H1 (cell line): ENCODE measurements around the gene P2RY13. TPM values are rescaled to one million over a fixed set of nuclear protein-coding genes. Genes with fewer than 3 reads are reported as not detected.

Experiments used
- CTCF ChIA-PET: fragments of 300-600 bp; sonication (Branson Sonifier 250); formaldehyde crosslinking; loops from one replicate; lab custom pipeline; 2021; ENCODE audit not compliant: partially characterized antibody; lab: Charles Lee
- POLR2A ChIA-PET: fragments of 300-600 bp; sonication (Branson Sonifier 250); formaldehyde crosslinking; loops from one replicate; lab custom pipeline; 2021; ENCODE audit warnings: inconsistent platforms; ENCODE audit not compliant: partially characterized antibody; lab: Charles Lee
- DNase-seq, 2 experiments: peaks; one replicate each; pipeline versions ENCODE4 v3.0.0 to v3.0.0-alpha.2; 2010 to 2022; ENCODE audit warnings: low spot score in 2 of 2, low read depth in 1 of 2, mixed read lengths in 1 of 2
- FAIRE-seq: peaks from 2 replicates; lab custom pipeline; 2011; peaks lifted over from hg19 to GRCh38; lab: Jason Lieb, UNC
- H2AFZ ChIP-seq: 2 replicates; pipeline ENCODE4 v1.8.1; 2012; ENCODE audit warnings: low read length, inconsistent platforms
- H2AK5ac ChIP-seq: 2 replicates; pipeline ENCODE4 v1.6.1; 2013; ENCODE audit warnings: low read depth, low read length
- H2BK120ac ChIP-seq: replicated peaks from 2 replicates; pipeline ENCODE3; 2013; ENCODE audit warnings: low read depth, low read length, inconsistent platforms
- H2BK12ac ChIP-seq: 2 replicates; pipeline ENCODE4 v1.6.1; 2013; ENCODE audit warnings: low read depth, low read length
- H2BK15ac ChIP-seq: 2 replicates; pipeline ENCODE4 v1.6.1; 2013; ENCODE audit warnings: low read length
- H2BK20ac ChIP-seq: 2 replicates; pipeline ENCODE4 v1.6.1; 2013; ENCODE audit warnings: low read length
- H2BK5ac ChIP-seq: 2 replicates; pipeline ENCODE4 v1.6.1; 2013; ENCODE audit warnings: low read depth, low read length
- H3K14ac ChIP-seq: 2 replicates; pipeline ENCODE4 v1.6.1; 2013; ENCODE audit warnings: inconsistent platforms; ENCODE audit not compliant: insufficient read length
- H3K18ac ChIP-seq: 2 replicates; pipeline ENCODE4 v1.6.1; 2013; ENCODE audit warnings: low read length; ENCODE audit errors: extremely low read depth
- H3K23ac ChIP-seq: 2 replicates; pipeline ENCODE4 v1.6.1; 2013; ENCODE audit warnings: inconsistent platforms; ENCODE audit not compliant: insufficient read length
- H3K23me2 ChIP-seq: 2 replicates; pipeline ENCODE4 v1.6.1; 2013; ENCODE audit warnings: low read depth, low read length
- H3K27ac ChIP-seq: 2 replicates; pipeline ENCODE4 v1.6.1; 2011; ENCODE audit warnings: low read depth, low read length, inconsistent platforms
- H3K27me3 ChIP-seq, 4 experiments: replicated peaks in 1 of 4; 1 replicate in 1 of 4; 2 replicates in 3 of 4; pipeline versions ENCODE4 v1.6.1 to v1.8.1; 2011 to 2013; ENCODE audit warnings: low read length in 3 of 4, mild to moderate bottlenecking in 3 of 4, inconsistent platforms in 2 of 4, mixed read lengths in 2 of 4, moderate library complexity in 1 of 4; ENCODE audit not compliant: control insufficient read depth in 3 of 4, insufficient read depth in 3 of 4; ENCODE audit errors: extremely low read depth in 1 of 4
- H3K36me3 ChIP-seq, 4 experiments: 2 replicates each; pipeline versions ENCODE4 v1.6.1 to v1.8.1; 2011 to 2013; ENCODE audit warnings: mild to moderate bottlenecking in 4 of 4, low read length in 3 of 4, moderate library complexity in 2 of 4, control low read depth in 1 of 4, inconsistent platforms in 1 of 4; ENCODE audit not compliant: insufficient read depth in 4 of 4, control insufficient read depth in 2 of 4
- H3K4ac ChIP-seq: replicated peaks from 2 replicates; pipeline ENCODE3; 2013; ENCODE audit warnings: low read length, low read depth, mixed read lengths, inconsistent platforms; ENCODE audit not compliant: insufficient read length
- H3K4me1 ChIP-seq, 4 experiments: replicated peaks in 1 of 4; 1 replicate in 1 of 4; 2 replicates in 3 of 4; pipeline versions ENCODE4 v1.6.1 to v1.8.1; 2011 to 2013; ENCODE audit warnings: low read length in 3 of 4, inconsistent platforms in 2 of 4, mixed read lengths in 1 of 4; ENCODE audit not compliant: insufficient read depth in 4 of 4, control insufficient read depth in 3 of 4
- H3K4me2 ChIP-seq, 2 experiments: 2 replicates each; pipeline versions ENCODE4 v1.6.1 to v1.8.1; 2011 to 2013; ENCODE audit warnings: low read depth in 2 of 2, low read length in 2 of 2, control low read depth in 1 of 2, inconsistent platforms in 1 of 2, mild to moderate bottlenecking in 1 of 2; ENCODE audit not compliant: insufficient read depth in 1 of 2
- H3K4me3 ChIP-seq, 4 experiments: fragments of 200-600, 300-600 bp in 1 of 4; sonication (generic), shearing (Covaris generic), sonication (Bioruptor Twin) in 1 of 4; 2 replicates each; pipeline versions ENCODE4 v1.5.1 to v1.8.1; 2011 to 2016; ENCODE audit warnings: low read length in 4 of 4, low read depth in 3 of 4, control low read depth in 2 of 4, inconsistent platforms in 2 of 4, mild to moderate bottlenecking in 2 of 4, mixed read lengths in 1 of 4, moderate library complexity in 1 of 4; ENCODE audit not compliant: insufficient read depth in 2 of 4; ENCODE audit errors: extremely low read depth in 1 of 4
- H3K56ac ChIP-seq: replicated peaks from 2 replicates; pipeline ENCODE3; 2013; ENCODE audit warnings: low read depth, mild to moderate bottlenecking, mixed read lengths, low read length, inconsistent platforms; ENCODE audit not compliant: insufficient read length
- H3K79me1 ChIP-seq: 2 replicates; pipeline ENCODE4 v1.6.1; 2013; ENCODE audit warnings: low read depth, low read length, control low read depth
- H3K79me2 ChIP-seq, 2 experiments: 2 replicates each; pipeline versions ENCODE4 v1.6.1 to v1.8.1; 2012 to 2013; ENCODE audit warnings: low read length in 2 of 2, mild to moderate bottlenecking in 2 of 2, inconsistent platforms in 1 of 2; ENCODE audit not compliant: insufficient read depth in 2 of 2, control insufficient read depth in 1 of 2
- H3K9ac ChIP-seq, 4 experiments: replicated peaks in 1 of 4; 1 replicate in 1 of 4; 2 replicates in 3 of 4; pipeline versions ENCODE4 v1.6.1 to v1.8.1; 2011 to 2013; ENCODE audit warnings: low read depth in 3 of 4, low read length in 3 of 4, control low read depth in 2 of 4, mild to moderate bottlenecking in 2 of 4, moderate library complexity in 2 of 4, inconsistent platforms in 1 of 4; ENCODE audit errors: extremely low read depth in 1 of 4
- H3K9me3 ChIP-seq, 2 experiments: 2 replicates each; pipeline versions ENCODE4 v1.6.1 to v1.8.1; 2012 to 2013; ENCODE audit warnings: mild to moderate bottlenecking in 2 of 2, moderate library complexity in 2 of 2, control low read depth in 1 of 2, inconsistent platforms in 1 of 2, low read depth in 1 of 2, low read length in 1 of 2, mixed read lengths in 1 of 2; ENCODE audit not compliant: insufficient read depth in 2 of 2
- H4K20me1 ChIP-seq, 2 experiments: replicated peaks in 1 of 2; 2 replicates each; pipeline versions ENCODE3 to v1.8.1; 2011 to 2013; ENCODE audit warnings: inconsistent platforms in 2 of 2, low read length in 2 of 2, mild to moderate bottlenecking in 1 of 2; ENCODE audit not compliant: insufficient read depth in 2 of 2, control insufficient read depth in 1 of 2
- H4K5ac ChIP-seq: 2 replicates; pipeline ENCODE4 v1.6.1; 2013; ENCODE audit warnings: low read length, low read depth, mixed read lengths, inconsistent platforms; ENCODE audit not compliant: insufficient read length
- H4K8ac ChIP-seq: 2 replicates; pipeline ENCODE4 v1.8.0; 2013; ENCODE audit warnings: mild to moderate bottlenecking, moderate library complexity, low read length, inconsistent platforms; ENCODE audit not compliant: insufficient read depth; ENCODE audit errors: extremely low read depth
- H4K91ac ChIP-seq: replicated peaks from 2 replicates; pipeline ENCODE3; 2013; ENCODE audit warnings: low read length, mixed read lengths, inconsistent platforms; ENCODE audit not compliant: insufficient read length
- CEBPB ChIP-seq: IDR thresholded peaks from 2 replicates; pipeline ENCODE4 v1.6.1; 2012; ENCODE audit warnings: low read depth, low read length
- CREB1 ChIP-seq: IDR thresholded peaks from 2 replicates; pipeline ENCODE4 v1.6.1; 2012; ENCODE audit warnings: inconsistent platforms
- HDAC2 ChIP-seq, 2 experiments: fragments of 300-600 bp in 1 of 2; sonication (generic) in 1 of 2; IDR thresholded peaks; 2 replicates each; pipeline ENCODE4 v1.6.1; 2011 to 2012; ENCODE audit warnings: low read depth in 2 of 2, low read length in 2 of 2, mild to moderate bottlenecking in 2 of 2, moderate library complexity in 2 of 2, borderline replicate concordance in 1 of 2, inconsistent platforms in 1 of 2
- SIX5 ChIP-seq: IDR thresholded peaks from 2 replicates; pipeline ENCODE4 v1.6.1; 2011; ENCODE audit warnings: mild to moderate bottlenecking, low read depth, low read length
- YY1 ChIP-seq: IDR thresholded peaks from 2 replicates; pipeline ENCODE4 v1.6.1; 2011; ENCODE audit warnings: low read depth, mild to moderate bottlenecking, low read length
- WGBS, 2 experiments: shearing (Covaris generic) in 1 of 2; methylation state at CpG; one replicate each; pipeline versions ENCODE4 v1.1.6 to v1.1.7; 2013 to 2015; ENCODE audit warnings: low lambda C conversion rate in 2 of 2, mixed read lengths in 2 of 2, inconsistent platforms in 1 of 2, low coverage in 1 of 2, missing lambda C conversion rate in 1 of 2; ENCODE audit not compliant: insufficient replicate concordance in 2 of 2, insufficient coverage in 1 of 2, insufficient read length in 1 of 2; ENCODE audit errors: extremely low coverage in 1 of 2, missing lambda C conversion rate in 1 of 2; 5-methylcytosine and 5-hydroxymethylcytosine counted together
- polyA plus RNA-seq, 7 experiments: library from polyadenylated mRNA; depleted of rRNA in 3 of 7; stranded (reverse) in 5 of 7; unstranded in 2 of 7; fragments of >200 nt in 5 of 7; fragments of 200-250 nt in 2 of 7; gene quantifications; 1 replicate in 5 of 7; 2 replicates in 1 of 7; 4 replicates in 1 of 7; pipeline versions ENCODE4 v1.2.1 to v1.2.3, GENCODE V29; 2011 to 2013; ENCODE audit warnings: missing spikeins in 2 of 7, mixed read lengths in 2 of 7
- total RNA-seq: library from RNA; stranded (reverse); fragmentation: NEBNext Ultra II Directional; extraction: Animal tissue kit (Norgen Biotek cat#: 25700); gene quantifications from 2 replicates; pipeline ENCODE4 v1.2.1, GENCODE V29; 2021

P2RY13 gene
- total and polyA plus RNA-seq, 2 of the 8 experiments (the other 6 are each of a cell fraction or from before 2014, with no cell fraction given): not detected

DNA sequence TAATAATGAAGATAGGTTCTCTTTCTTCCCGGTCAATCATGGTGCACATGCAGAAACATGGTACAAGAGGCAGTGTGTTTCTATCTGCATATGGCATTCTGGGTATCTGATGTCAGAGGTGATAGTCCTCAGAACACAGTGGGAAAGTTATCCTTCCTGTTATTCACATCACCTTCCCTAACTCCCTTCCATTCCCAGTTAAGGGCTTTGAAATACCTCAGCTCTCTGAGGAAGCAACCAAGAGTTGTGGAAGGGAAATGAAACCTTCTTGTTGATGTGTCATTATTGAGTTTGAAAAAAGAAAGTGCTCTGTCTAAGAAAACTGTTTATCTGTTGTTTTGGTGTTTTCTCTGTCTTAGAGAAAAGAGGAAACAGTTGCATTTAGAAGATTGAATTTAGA, 21.9 kb upstream of the P2RY13 start:
- CTCF ChIA-PET: interaction anchor here (1.1 to 1.7 kb wide), 3 partner anchors 17 to 28 kb away, joined by 3 read pairs; no protein-coding TSS in a partner anchor
- Histone ChIP-seq H3K23me2 (no peaks in the 10 kb centered on the region), H2BK120ac (no peak overlapping the region), H3K4me1 (peaks cover 0 to 10% (median 5%) of the 10 kb centered on the region in 4 experiments; a peak in 3 of 7 replicates), H2BK12ac (no peak overlapping the region), H2AFZ (no peak overlapping the region), H3K18ac (no peak overlapping the region), H4K5ac (no peak overlapping the region), H4K20me1 (no peaks in the 10 kb centered on the region), H3K4ac (no peak overlapping the region), H3K14ac (no peak overlapping the region), H3K56ac (no peak overlapping the region), H4K91ac (no peak overlapping the region), H4K8ac (no peak overlapping the region), H2BK20ac (no peak overlapping the region), H3K79me1 (no peaks in the 10 kb centered on the region), H2BK5ac (no peak overlapping the region), H3K23ac (no peak overlapping the region), H3K4me3 (no peak overlapping the region), H3K27ac (no peak overlapping the region), H2AK5ac (no peak overlapping the region), H3K27me3 (no peaks in the 10 kb centered on the region), H3K79me2 (no peaks in the 10 kb centered on the region), H3K9ac (no peak overlapping the region), H3K36me3 (peaks cover 0 to 6% (median 4%) of the 10 kb centered on the region in 4 experiments; a peak in 4 of 8 replicates), H3K4me2 (no peak overlapping the region), H2BK15ac (no peak overlapping the region), H3K9me3 (no peaks in the 10 kb centered on the region)
- 90% methylated on average over 1 of the region's 1 CpG; no CpG with 5 or more reads in 1 of the 2 experiments for WGBS, 2 experiments
- POLR2A ChIA-PET: no interaction called here
- FAIRE-seq: no peak
- no peak for DNase-seq
- TF ChIP-seq HDAC2 (IDR thresholded peaks at IDR 0.05; ENCODE audit: borderline replicate concordance in 1 of 2, low read depth in 2 of 2, low read length in 2 of 2): no peak
- no peak for TF ChIP-seq SIX5
- TF ChIP-seq YY1: no peak
- TF ChIP-seq CEBPB: no peak
- no peak for TF ChIP-seq CREB1
